ENCODE measurements around the gene WEE1.

The WEE1 gene

DNA sequence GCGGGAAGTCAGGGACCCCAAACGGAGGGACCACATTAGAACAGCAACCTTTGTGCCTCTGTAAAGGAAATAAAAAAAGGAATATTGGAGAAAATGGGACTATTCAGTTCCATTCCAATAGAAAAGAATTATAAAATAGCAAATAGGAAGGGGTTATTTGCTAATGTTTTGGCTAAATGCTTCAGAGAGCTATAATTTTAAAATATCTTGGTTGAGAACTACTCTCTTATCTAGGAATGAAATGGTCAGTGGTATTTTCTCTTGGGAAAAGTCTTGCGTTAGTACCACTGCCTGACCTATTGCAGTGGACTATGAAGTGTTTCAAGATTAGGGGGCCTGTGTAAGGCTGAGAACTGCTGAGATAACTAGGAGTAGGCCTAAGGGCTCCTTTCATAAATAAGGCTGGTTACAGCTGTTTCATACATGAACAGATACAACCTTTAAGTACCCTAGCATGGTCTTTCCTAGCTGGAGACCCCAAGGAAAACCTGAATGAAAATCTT, 6.9 kb upstream of the WEE1 start:
- TF ChIP-seq REST (IDR thresholded peaks at IDR 0.05; ENCODE audit: insufficient replicate concordance, low read depth) (no peak), CTCF (IDR thresholded peaks at IDR 0.05; ENCODE audit: insufficient read depth, low read length) (no peak), SPI1 (IDR thresholded peaks at IDR 0.05; ENCODE audit: borderline replicate concordance, low read depth) (no peak), POLR2AphosphoS5 (IDR thresholded peaks at IDR 0.05; ENCODE audit: low read depth) (no peak), GABPA (IDR thresholded peaks at IDR 0.05; ENCODE audit: low read depth) (no peak)
- no peak for DNase-seq (ENCODE audit: low read depth in 1 of 2, low spot score in 1 of 2)
- no peaks in the 10 kb centered on the region for H3K27me3 ChIP-seq (ENCODE audit: insufficient read depth, poor library complexity, severe bottlenecking)
- H3K4me3 ChIP-seq (replicated peaks; ENCODE audit: insufficient read depth, low read length): no peak overlapping the region
- no peak overlapping the region for H3K27ac ChIP-seq (replicated peaks)

- no peaks in the 10 kb centered on the region for H3K27me3 ChIP-seq (ENCODE audit: insufficient read depth, poor library complexity, severe bottlenecking)
- no peak overlapping the region for H3K27ac ChIP-seq (replicated peaks)
- no peak overlapping the region for H3K4me3 ChIP-seq (replicated peaks; ENCODE audit: insufficient read depth, low read length)
- TF ChIP-seq CTCF (IDR thresholded peaks at IDR 0.05; ENCODE audit: insufficient read depth, low read length) (no peak), POLR2AphosphoS5 (IDR thresholded peaks at IDR 0.05; ENCODE audit: low read depth) (no peak), REST (IDR thresholded peaks at IDR 0.05; ENCODE audit: insufficient replicate concordance, low read depth) (no peak), GABPA (IDR thresholded peaks at IDR 0.05; ENCODE audit: low read depth) (no peak), SPI1 (IDR thresholded peaks at IDR 0.05; ENCODE audit: borderline replicate concordance, low read depth) (no peak)
- DNase-seq (ENCODE audit: low read depth in 1 of 2, low spot score in 1 of 2): no peak
These were observed 6.1 kb upstream of the WEE1 start for GRCh38 chr11:9567401-9567800.

DNA sequence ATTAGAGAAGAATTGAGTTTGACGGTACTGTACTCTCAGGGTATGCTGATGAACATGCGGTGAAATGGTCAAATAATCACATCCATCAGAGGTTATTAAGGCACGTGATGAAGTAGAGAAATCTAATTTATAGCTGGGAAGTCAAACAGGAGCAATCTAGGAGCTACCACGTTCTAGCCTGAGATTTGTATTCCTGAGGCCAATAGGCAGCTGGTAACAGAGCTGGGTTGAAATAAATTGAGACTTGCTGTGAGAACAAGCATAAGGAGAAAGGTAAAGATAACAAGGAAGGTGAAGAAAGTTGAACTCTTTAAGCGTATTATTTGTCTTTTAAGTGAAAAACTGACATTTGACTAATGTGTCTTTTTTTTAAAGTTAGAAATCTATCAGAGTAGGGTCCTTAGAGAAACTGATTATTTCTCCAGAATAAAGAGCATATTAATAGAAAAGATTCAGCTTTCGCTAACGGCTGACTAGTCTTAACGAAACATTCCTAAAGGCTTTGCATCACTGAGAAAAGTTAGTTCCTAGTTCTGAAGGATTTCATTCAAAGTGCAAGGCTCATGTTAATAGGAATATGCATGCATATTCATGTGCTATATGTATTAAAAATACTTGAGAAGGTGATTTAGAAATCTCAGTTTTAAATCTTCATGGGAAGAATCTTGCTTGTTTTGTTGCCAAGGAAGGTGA, 5.2 kb upstream of the WEE1 start:
- TF ChIP-seq GABPA (IDR thresholded peaks at IDR 0.05; ENCODE audit: low read depth): no peak
- TF ChIP-seq REST (IDR thresholded peaks at IDR 0.05; ENCODE audit: insufficient replicate concordance, low read depth): no peak
- no peak for TF ChIP-seq SPI1 (IDR thresholded peaks at IDR 0.05; ENCODE audit: borderline replicate concordance, low read depth)
- no peak for TF ChIP-seq CTCF (IDR thresholded peaks at IDR 0.05; ENCODE audit: insufficient read depth, low read length)
- TF ChIP-seq POLR2AphosphoS5 (IDR thresholded peaks at IDR 0.05; ENCODE audit: low read depth): no peak
- Histone ChIP-seq H3K4me3 (replicated peaks; ENCODE audit: insufficient read depth, low read length) (no peak overlapping the region), H3K27me3 (ENCODE audit: insufficient read depth, poor library complexity, severe bottlenecking) (no peaks in the 10 kb centered on the region), H3K27ac (replicated peaks) (peak overlapping the region; percentile 23; the same call in 1 of the 2 replicates)
- no peak for DNase-seq (ENCODE audit: low read depth in 1 of 2, low spot score in 1 of 2)
